NAMALWA (cell line): ENCODE measurements around the gene HNRNPF.
A peak's percentile ranks its signal among the peaks of the same experiment; 100 is the strongest.
"Not testable (repeated sequence)": the region's sequence is repeated elsewhere in the genome, so short reads cannot be mapped to it uniquely, and the experiment has no call there.

Experiments used
- DNase-seq: peaks from one replicate; pipeline ENCODE4 v3.0.0-alpha.2; 2015; ENCODE audit warnings: low spot score

The HNRNPF gene

GRCh38 chr10:43396928-43397624, 11.9 kb downstream of the HNRNPF start:
- peak; percentile 79 for DNase-seq

GRCh38 chr10:43396061-43396927, 12.7 kb downstream of the HNRNPF start:
- no peak for DNase-seq

GRCh38 chr10:43395571-43396060, 13.4 kb downstream of the HNRNPF start:
- no peak for DNase-seq

- DNase-seq, result no peak
Measured at GRCh38 chr10:43394868-43395267, 14.1 kb downstream of the HNRNPF start.

- DNase-seq, result no peak
Measured at GRCh38 chr10:43393606-43394360, 15.2 kb downstream of the HNRNPF start.

GRCh38 chr10:43393186-43393585, 15.8 kb downstream of the HNRNPF start:
- DNase-seq, result not testable (repeated sequence)

- no peak for DNase-seq
Measured at GRCh38 chr10:43392748-43393147, 16.2 kb downstream of the HNRNPF start.

- no peak for DNase-seq
Measured at GRCh38 chr10:43391496-43391895, 17.5 kb downstream of the HNRNPF start.

- DNase-seq, result no peak
Measured at GRCh38 chr10:43390759-43391158, 18.2 kb downstream of the HNRNPF start.

GRCh38 chr10:43390333-43390732, 18.7 kb downstream of the HNRNPF start:
- DNase-seq, result no peak

GRCh38 chr10:43389867-43390266, 19.1 kb downstream of the HNRNPF start:
- DNase-seq, result no peak

GRCh38 chr10:43387678-43388032, 21.3 kb downstream of the HNRNPF start:
- no peak for DNase-seq

GRCh38 chr10:43386981-43387677, 21.9 kb downstream of the HNRNPF start:
- DNase-seq, result no peak

- DNase-seq, result no peak
Measured at GRCh38 chr10:43386549-43386948, 22.4 kb downstream of the HNRNPF start.

- no peak for DNase-seq
Measured at GRCh38 chr10:43385412-43386004, 23.5 kb downstream of the HNRNPF start.

- no peak for DNase-seq
Measured at GRCh38 chr10:43384252-43385221, 24.4 kb downstream of the HNRNPF start.

- DNase-seq, result no peak
Measured at GRCh38 chr10:43383204-43383971, 25.6 kb downstream of the HNRNPF start.

- DNase-seq, result peak; percentile 66
Measured at GRCh38 chr10:43380610-43381222, 28.3 kb downstream of the HNRNPF start.

GRCh38 chr10:43377424-43377883, 31.5 kb downstream of the HNRNPF start:
- DNase-seq, result no peak
